ENCODE data around the gene STAG1.

GRCh38 chr3:136682740-136683312, 69.4 kb downstream of the STAG1 start:
- TF ChIP-seq CTCF (conservative IDR thresholded peaks at IDR 0.05 in 1 of 2, IDR thresholded peaks at IDR 0.05 in 1 of 2; ENCODE audit: extremely low read depth in 1 of 2, insufficient read depth in 1 of 2, low read depth in 1 of 2, low read length in 2 of 2) (no peak), EZH2 (IDR thresholded peaks at IDR 0.05; ENCODE audit: borderline replicate concordance, low read length) (no peak)

Measured in mammary epithelial cell (primary cell).